Measurements from ENCODE around the gene MYRIP.

- TF ChIP-seq CTCF (IDR thresholded peaks at IDR 0.05) (no peak), POLR2A (IDR thresholded peaks at IDR 0.05) (no peak)
These were observed 433.6 kb downstream of the MYRIP start for GRCh38 chr3:40243056-40243455.

All from testis (tissue), 2 donors.